Measurements from ENCODE around the gene ITGBL1.

The ITGBL1 gene

DNA sequence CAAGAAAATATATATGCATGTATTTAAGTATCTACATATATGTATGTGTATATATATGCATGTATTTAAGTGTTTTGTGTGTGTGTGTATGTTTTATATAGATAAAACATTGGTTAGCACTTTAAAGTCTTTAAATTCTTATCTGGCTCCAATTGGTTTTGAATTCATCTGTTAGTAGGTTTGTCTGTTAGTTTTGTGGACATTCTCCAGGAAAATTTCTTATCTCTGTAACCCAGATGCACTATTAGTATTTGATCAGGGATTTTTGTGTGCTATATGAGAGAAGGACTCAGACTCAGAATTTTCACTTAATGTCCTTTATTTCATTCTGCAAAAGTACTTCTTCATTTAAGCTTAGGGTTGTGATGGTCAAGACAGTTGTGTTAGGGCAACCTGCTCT, 103.1 kb downstream of the ITGBL1 start:
- no peak overlapping the region for H3K4me3 ChIP-seq (ENCODE audit: insufficient read depth, low read depth, low read length)
- no peaks in the 10 kb centered on the region for H3K4me1 ChIP-seq (ENCODE audit: control insufficient read depth, insufficient read depth, low read length)
- H3K27ac ChIP-seq (ENCODE audit: insufficient read depth, low read depth, low read length, poor library complexity, severe bottlenecking) = no peak overlapping the region
- H3K27me3 ChIP-seq (ENCODE audit: control insufficient read depth, insufficient read depth, low read length, poor library complexity, severe bottlenecking) = no peaks in the 10 kb centered on the region
- no peaks in the 10 kb centered on the region for H3K9me3 ChIP-seq (ENCODE audit: control insufficient read depth, low read length)
- no peaks in the 10 kb centered on the region for H3K36me3 ChIP-seq (ENCODE audit: control insufficient read depth, insufficient read depth, low read length)

DNA sequence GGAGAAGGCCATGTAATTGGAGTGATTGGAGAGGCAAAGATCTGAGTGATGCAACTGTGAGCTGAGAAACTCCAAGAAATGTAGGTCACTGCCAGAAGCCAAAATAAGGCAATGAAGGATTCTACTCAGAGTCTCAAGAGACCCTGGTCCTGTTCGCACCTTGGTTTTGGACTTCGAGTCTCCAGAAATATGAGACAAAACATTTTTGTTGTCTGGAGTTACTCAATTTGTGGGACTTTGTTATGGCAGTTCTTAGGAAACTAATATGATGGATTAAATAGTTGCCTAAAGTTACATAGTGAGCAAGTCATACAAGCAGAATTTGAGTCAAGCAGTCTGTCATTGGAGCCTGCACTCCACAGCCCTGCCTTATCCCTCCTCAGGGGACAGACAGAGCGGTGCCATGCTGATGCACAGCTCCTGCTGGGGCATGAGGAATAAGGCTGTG, 104.2 kb downstream of the ITGBL1 start:
- Histone ChIP-seq H3K4me3 (ENCODE audit: insufficient read depth, low read depth, low read length) (no peak overlapping the region), H3K9me3 (ENCODE audit: control insufficient read depth, low read length) (no peaks in the 10 kb centered on the region), H3K27me3 (ENCODE audit: control insufficient read depth, insufficient read depth, low read length, poor library complexity, severe bottlenecking) (no peaks in the 10 kb centered on the region), H3K36me3 (ENCODE audit: control insufficient read depth, insufficient read depth, low read length) (no peaks in the 10 kb centered on the region), H3K4me1 (ENCODE audit: control insufficient read depth, insufficient read depth, low read length) (no peaks in the 10 kb centered on the region), H3K27ac (ENCODE audit: insufficient read depth, low read depth, low read length, poor library complexity, severe bottlenecking) (no peak overlapping the region)
- 95% methylated on average over 3 of the region's 3 CpGs for WGBS, 2 experiments

DNA sequence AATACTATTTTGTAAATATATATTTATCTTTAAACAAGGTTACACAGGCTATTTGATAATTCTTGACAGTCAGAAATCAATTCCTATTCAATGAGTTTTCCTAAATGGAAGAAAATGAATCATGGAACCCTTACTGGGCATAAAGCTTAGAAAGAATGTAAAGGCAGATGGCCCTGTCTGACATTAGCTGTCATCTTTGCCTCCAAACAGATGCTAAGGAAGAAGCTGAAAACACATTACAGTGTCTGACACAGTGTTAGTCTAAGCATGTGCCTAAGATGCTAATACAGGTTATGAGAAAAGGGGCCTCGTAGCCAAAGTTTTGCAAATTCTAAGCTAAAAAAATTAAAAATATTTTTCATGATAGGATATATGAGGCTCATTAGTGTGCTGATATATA, 112.8 kb downstream of the ITGBL1 start:
- Histone ChIP-seq H3K4me3 (ENCODE audit: insufficient read depth, low read depth, low read length) (no peak overlapping the region), H3K36me3 (ENCODE audit: control insufficient read depth, insufficient read depth, low read length) (no peaks in the 10 kb centered on the region), H3K4me1 (ENCODE audit: control insufficient read depth, insufficient read depth, low read length) (no peaks in the 10 kb centered on the region), H3K27me3 (ENCODE audit: control insufficient read depth, insufficient read depth, low read length, poor library complexity, severe bottlenecking) (no peaks in the 10 kb centered on the region), H3K9me3 (ENCODE audit: control insufficient read depth, low read length) (no peaks in the 10 kb centered on the region), H3K27ac (ENCODE audit: insufficient read depth, low read depth, low read length, poor library complexity, severe bottlenecking) (no peak overlapping the region)
- WGBS, 2 experiments = 88 to 100% methylated on average over 1 of the region's 1 CpG

DNA sequence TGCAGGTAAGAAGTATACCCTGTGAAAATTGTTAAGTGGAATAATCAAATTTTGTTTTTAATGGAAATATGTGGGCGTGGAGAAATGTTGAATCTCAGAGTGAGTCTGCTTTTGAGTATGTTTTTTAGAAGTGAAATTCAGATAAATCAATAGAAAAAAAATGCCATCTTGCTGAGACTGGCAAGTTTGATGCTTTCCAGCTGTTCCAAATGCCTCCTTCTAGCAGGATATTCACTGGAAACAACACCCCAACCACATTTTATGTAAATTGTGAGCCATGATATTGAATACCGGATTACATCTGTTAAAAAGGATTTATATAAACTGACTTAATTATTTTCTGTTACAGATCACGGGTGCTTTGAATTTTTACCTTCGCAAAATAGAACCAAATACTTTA, 115.4 kb downstream of the ITGBL1 start:
- H3K4me1 ChIP-seq (ENCODE audit: control insufficient read depth, insufficient read depth, low read length) = no peaks in the 10 kb centered on the region
- no peak overlapping the region for H3K27ac ChIP-seq (ENCODE audit: insufficient read depth, low read depth, low read length, poor library complexity, severe bottlenecking)
- H3K9me3 ChIP-seq (ENCODE audit: control insufficient read depth, low read length) = no peaks in the 10 kb centered on the region
- no peaks in the 10 kb centered on the region for H3K27me3 ChIP-seq (ENCODE audit: control insufficient read depth, insufficient read depth, low read length, poor library complexity, severe bottlenecking)
- no peak overlapping the region for H3K4me3 ChIP-seq (ENCODE audit: insufficient read depth, low read depth, low read length)
- WGBS, 2 experiments = 79 to 83% methylated on average over 1 of the region's 4 CpGs
- no peaks in the 10 kb centered on the region for H3K36me3 ChIP-seq (ENCODE audit: control insufficient read depth, insufficient read depth, low read length)

DNA sequence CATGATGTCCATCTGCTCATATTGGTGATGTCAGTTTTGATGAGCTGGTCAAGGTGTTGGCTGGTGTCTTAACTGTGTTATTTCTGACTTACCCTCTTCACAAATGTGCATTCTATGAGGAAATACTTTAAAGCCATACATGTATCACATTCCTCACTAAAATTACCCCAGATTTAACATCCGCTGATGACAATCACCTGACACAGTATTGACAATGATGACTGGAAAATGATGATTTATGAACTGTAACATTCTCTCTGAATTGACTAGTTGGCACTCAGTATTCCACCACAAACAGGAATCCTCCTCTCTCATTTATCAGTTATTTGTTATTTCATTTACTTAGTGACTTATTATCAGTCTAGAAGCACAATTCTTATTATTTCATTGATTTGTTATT, 117.3 kb downstream of the ITGBL1 start:
- Histone ChIP-seq H3K9me3 (ENCODE audit: control insufficient read depth, low read length) (no peaks in the 10 kb centered on the region), H3K4me3 (ENCODE audit: insufficient read depth, low read depth, low read length) (no peak overlapping the region), H3K27me3 (ENCODE audit: control insufficient read depth, insufficient read depth, low read length, poor library complexity, severe bottlenecking) (no peaks in the 10 kb centered on the region), H3K4me1 (ENCODE audit: control insufficient read depth, insufficient read depth, low read length) (no peaks in the 10 kb centered on the region), H3K36me3 (ENCODE audit: control insufficient read depth, insufficient read depth, low read length) (no peaks in the 10 kb centered on the region), H3K27ac (ENCODE audit: insufficient read depth, low read depth, low read length, poor library complexity, severe bottlenecking) (no peak overlapping the region)
- 86% methylated on average over 1 of the region's 1 CpG; no CpG with 5 or more reads in 1 of the 2 experiments for WGBS, 2 experiments

DNA sequence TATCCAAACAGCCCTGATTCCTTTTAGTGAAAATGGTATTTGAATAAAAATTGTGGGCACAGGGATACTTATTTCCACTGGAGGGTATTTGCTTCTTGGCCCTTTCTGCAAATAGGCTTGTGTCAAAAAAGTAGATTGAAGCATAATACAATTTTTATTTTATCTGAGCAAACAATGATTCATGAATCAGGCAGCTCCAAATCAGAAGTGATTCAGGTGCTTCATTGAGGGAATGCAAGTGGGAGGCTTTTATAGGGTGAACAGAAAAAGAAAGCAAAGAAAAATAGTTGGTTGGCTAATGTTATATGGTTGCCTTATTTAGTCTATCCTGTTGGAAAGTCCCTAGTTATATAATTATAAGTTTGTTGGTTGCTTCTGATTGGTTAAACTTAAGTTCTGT, 117.9 kb downstream of the ITGBL1 start:
- Histone ChIP-seq H3K27ac (ENCODE audit: insufficient read depth, low read depth, low read length, poor library complexity, severe bottlenecking) (no peak overlapping the region), H3K27me3 (ENCODE audit: control insufficient read depth, insufficient read depth, low read length, poor library complexity, severe bottlenecking) (no peaks in the 10 kb centered on the region)

DNA sequence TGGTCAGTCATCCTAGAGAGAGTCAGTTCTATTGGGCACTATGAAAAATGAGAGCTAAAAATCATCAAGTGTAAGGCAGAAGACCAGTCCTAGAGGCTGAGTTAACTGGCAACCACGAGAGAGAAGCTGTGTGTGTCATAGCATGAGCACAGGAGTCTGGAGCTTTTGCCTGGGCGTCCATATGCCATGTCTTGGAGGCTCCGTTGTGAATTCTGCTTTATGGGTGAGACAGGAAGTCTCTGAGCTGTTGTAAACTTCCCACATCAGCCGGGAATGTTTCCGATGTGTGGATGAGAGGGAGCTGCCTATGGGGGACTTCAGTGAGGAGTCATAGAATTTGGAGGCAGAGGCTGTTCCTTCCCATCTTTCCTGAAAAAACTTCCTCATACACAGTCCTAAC, 120.0 kb downstream of the ITGBL1 start:
- H3K36me3 ChIP-seq (ENCODE audit: control insufficient read depth, insufficient read depth, low read length) = no peaks in the 10 kb centered on the region
- no peaks in the 10 kb centered on the region for H3K9me3 ChIP-seq (ENCODE audit: control insufficient read depth, low read length)
- H3K4me3 ChIP-seq (ENCODE audit: insufficient read depth, low read depth, low read length) = no peak overlapping the region
- 87 to 92% methylated on average over 5 of the region's 5 CpGs for WGBS, 2 experiments
- no peak overlapping the region for H3K27ac ChIP-seq (ENCODE audit: insufficient read depth, low read depth, low read length, poor library complexity, severe bottlenecking)
- no peaks in the 10 kb centered on the region for H3K4me1 ChIP-seq (ENCODE audit: control insufficient read depth, insufficient read depth, low read length)
- no peaks in the 10 kb centered on the region for H3K27me3 ChIP-seq (ENCODE audit: control insufficient read depth, insufficient read depth, low read length, poor library complexity, severe bottlenecking)

More for the DNA sequence above, 117.9 kb downstream of the ITGBL1 start:
- H3K4me1 ChIP-seq (ENCODE audit: control insufficient read depth, insufficient read depth, low read length) = no peaks in the 10 kb centered on the region
- H3K36me3 ChIP-seq (ENCODE audit: control insufficient read depth, insufficient read depth, low read length) = no peaks in the 10 kb centered on the region
- no peak overlapping the region for H3K4me3 ChIP-seq (ENCODE audit: insufficient read depth, low read depth, low read length)
- no peaks in the 10 kb centered on the region for H3K9me3 ChIP-seq (ENCODE audit: control insufficient read depth, low read length)

DNA sequence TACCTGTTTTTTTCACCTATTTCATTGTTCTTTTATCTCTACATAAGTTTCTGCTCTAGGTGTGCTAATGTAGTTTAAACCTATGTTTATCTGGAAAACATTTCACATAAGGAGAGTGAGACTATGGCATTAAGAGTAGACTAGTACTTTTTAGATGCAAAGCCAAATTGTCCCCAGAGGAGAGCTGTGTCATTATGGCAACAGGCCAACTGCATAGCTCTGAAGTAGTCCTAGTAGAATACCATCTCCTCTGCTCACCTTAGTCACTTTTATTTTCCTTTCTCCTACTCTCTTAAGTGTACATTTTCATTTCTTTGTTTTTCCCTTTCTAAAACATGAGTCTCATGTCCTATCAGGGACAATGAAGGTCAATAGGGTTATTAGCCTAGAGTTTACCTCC, 123.1 kb downstream of the ITGBL1 start:
- H3K4me1 ChIP-seq (ENCODE audit: control insufficient read depth, insufficient read depth, low read length) = no peaks in the 10 kb centered on the region
- H3K4me3 ChIP-seq (ENCODE audit: insufficient read depth, low read depth, low read length) = no peak overlapping the region
- H3K27ac ChIP-seq (ENCODE audit: insufficient read depth, low read depth, low read length, poor library complexity, severe bottlenecking) = no peak overlapping the region
- no peaks in the 10 kb centered on the region for H3K36me3 ChIP-seq (ENCODE audit: control insufficient read depth, insufficient read depth, low read length)
- H3K9me3 ChIP-seq (ENCODE audit: control insufficient read depth, low read length) = no peaks in the 10 kb centered on the region
- no peaks in the 10 kb centered on the region for H3K27me3 ChIP-seq (ENCODE audit: control insufficient read depth, insufficient read depth, low read length, poor library complexity, severe bottlenecking)

DNA sequence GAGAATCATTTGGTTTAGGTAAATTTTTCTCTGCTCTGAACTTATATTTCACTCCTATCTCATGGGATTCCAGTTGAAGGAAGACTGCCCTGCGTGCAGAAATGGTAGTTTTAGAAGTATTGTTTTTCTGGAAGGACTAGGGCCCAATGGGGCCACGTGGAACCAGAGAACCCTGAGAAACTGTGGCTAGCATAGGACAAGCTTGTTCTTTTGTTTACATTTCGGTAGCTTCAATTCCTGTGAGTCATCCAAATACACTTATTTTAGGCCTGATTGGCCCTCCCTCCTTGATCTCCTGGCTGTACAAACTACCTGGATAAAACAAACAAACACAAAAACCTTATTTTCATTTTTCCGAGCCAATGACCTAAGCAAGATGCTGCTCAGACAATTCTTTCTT, 124.0 kb downstream of the ITGBL1 start:
- 88 to 92% methylated on average over 4 of the region's 4 CpGs for WGBS, 2 experiments
- Histone ChIP-seq H3K36me3 (ENCODE audit: control insufficient read depth, insufficient read depth, low read length) (no peaks in the 10 kb centered on the region), H3K4me3 (ENCODE audit: insufficient read depth, low read depth, low read length) (no peak overlapping the region), H3K27me3 (ENCODE audit: control insufficient read depth, insufficient read depth, low read length, poor library complexity, severe bottlenecking) (no peaks in the 10 kb centered on the region), H3K9me3 (ENCODE audit: control insufficient read depth, low read length) (no peaks in the 10 kb centered on the region), H3K4me1 (ENCODE audit: control insufficient read depth, insufficient read depth, low read length) (no peaks in the 10 kb centered on the region), H3K27ac (ENCODE audit: insufficient read depth, low read depth, low read length, poor library complexity, severe bottlenecking) (no peak overlapping the region)

DNA sequence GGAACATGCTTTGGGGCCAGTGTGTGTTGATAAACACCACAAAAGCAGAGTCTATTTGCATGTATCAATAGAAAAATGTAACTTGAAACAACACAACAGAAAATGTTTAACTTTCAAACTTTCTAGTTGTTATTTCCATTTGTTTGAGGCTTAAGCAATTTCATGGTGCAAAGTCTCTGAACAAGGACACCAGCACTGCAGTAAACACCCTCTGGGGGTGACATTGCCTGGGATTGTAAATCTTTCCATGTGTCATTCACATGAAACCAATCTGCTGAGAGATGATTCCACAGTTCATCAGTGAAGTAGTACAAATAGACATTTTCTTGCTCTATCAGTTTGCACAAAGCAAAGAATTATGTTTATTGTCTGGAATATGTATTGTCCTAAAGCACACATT, 124.5 kb downstream of the ITGBL1 start:
- Histone ChIP-seq H3K9me3 (ENCODE audit: control insufficient read depth, low read length) (no peaks in the 10 kb centered on the region), H3K27me3 (ENCODE audit: control insufficient read depth, insufficient read depth, low read length, poor library complexity, severe bottlenecking) (no peaks in the 10 kb centered on the region), H3K27ac (ENCODE audit: insufficient read depth, low read depth, low read length, poor library complexity, severe bottlenecking) (no peak overlapping the region), H3K4me1 (ENCODE audit: control insufficient read depth, insufficient read depth, low read length) (no peaks in the 10 kb centered on the region), H3K36me3 (ENCODE audit: control insufficient read depth, insufficient read depth, low read length) (no peaks in the 10 kb centered on the region), H3K4me3 (ENCODE audit: insufficient read depth, low read depth, low read length) (no peak overlapping the region)

DNA sequence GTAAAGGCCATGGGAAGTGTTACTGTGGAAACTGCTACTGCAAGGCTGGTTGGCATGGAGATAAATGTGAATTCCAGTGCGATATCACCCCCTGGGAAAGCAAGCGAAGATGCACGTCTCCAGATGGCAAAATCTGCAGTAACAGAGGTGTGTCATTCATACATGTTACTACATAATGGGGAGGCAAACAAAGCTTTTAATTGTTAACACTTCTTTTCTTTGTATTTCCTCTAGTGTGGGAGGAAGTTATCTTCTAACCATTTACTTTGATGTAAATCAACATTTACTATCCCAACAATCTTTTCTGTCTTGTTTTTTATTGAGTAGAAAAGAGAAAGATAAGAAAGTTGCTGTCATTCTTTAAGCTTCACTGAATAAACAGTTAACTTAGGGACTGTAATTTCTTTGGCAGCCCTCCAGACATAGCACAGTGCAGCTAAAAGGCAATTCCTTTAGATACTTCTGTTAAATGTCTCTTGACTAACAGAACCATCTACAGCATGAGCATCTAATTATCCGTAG, 126.9 kb downstream of the ITGBL1 start:
- Histone ChIP-seq H3K36me3 (ENCODE audit: control insufficient read depth, insufficient read depth, low read length) (no peaks in the 10 kb centered on the region), H3K4me3 (ENCODE audit: insufficient read depth, low read depth, low read length) (no peak overlapping the region), H3K4me1 (ENCODE audit: control insufficient read depth, insufficient read depth, low read length) (no peaks in the 10 kb centered on the region), H3K27ac (ENCODE audit: insufficient read depth, low read depth, low read length, poor library complexity, severe bottlenecking) (no peak overlapping the region), H3K9me3 (ENCODE audit: control insufficient read depth, low read length) (no peaks in the 10 kb centered on the region), H3K27me3 (ENCODE audit: control insufficient read depth, insufficient read depth, low read length, poor library complexity, severe bottlenecking) (no peaks in the 10 kb centered on the region)
- WGBS, 2 experiments = 60 to 84% methylated on average over 3 to 4 of the region's 4 CpGs
